Epithelial cell of prostate (primary cell): ENCODE data around the gene CCDC59.

Experiments used
- DNase-seq: peaks from one replicate; pipeline ENCODE4 v3.0.0-alpha.2; 2011; ENCODE audit warnings: low read depth, low spot score
- H3K27ac ChIP-seq: fragments of 450-650 bp; 2 replicates; pipeline ENCODE4 v1.5.1; 2017; ENCODE audit warnings: mild to moderate bottlenecking

Gene CCDC59

GRCh38 chr12:82325540-82326336, 32.4 kb downstream of the CCDC59 start:
- DNase-seq: no peak
- no peak overlapping the region for H3K27ac ChIP-seq

- DNase-seq: no peak
- no peak overlapping the region for H3K27ac ChIP-seq
Measured at GRCh38 chr12:82319276-82319675, 38.9 kb downstream of the CCDC59 start.

GRCh38 chr12:82314406-82314892, 43.7 kb downstream of the CCDC59 start:
- H3K27ac ChIP-seq: no peak overlapping the region
- peak; percentile 14 for DNase-seq
